Colonic mucosa (tissue), 4 donors: ENCODE measurements around the gene DET1. TPM values are rescaled to one million over a fixed set of nuclear protein-coding genes. Genes with fewer than 3 reads are reported as not detected.

ENCODE experiments used
- DNase-seq: peaks from one replicate; pipeline ENCODE4 v3.0.0-alpha.2; 2020
- H3K27ac ChIP-seq: fragments of 200-600 bp; one replicate; pipeline ENCODE4 v1.8.0; 2021
- H3K27me3 ChIP-seq: fragments of 200-600 bp; one replicate; pipeline ENCODE4 v1.8.0; 2021
- H3K36me3 ChIP-seq: fragments of 200-600 bp; one replicate; pipeline ENCODE4 v1.8.0; 2021
- H3K4me1 ChIP-seq: fragments of 200-600 bp; one replicate; pipeline ENCODE4 v1.8.0; 2021; ENCODE audit warnings: mild to moderate bottlenecking
- H3K4me3 ChIP-seq: fragments of 200-600 bp; one replicate; pipeline ENCODE4 v1.8.0; 2021
- H3K9ac ChIP-seq, 2 donors: one replicate each; pipeline ENCODE4 v1.7.0; 2013; ENCODE audit warnings: control low read depth in 2 of 2, low read depth in 2 of 2, low read length in 2 of 2
- H3K9me3 ChIP-seq: fragments of 200-600 bp; one replicate; pipeline ENCODE4 v1.8.0; 2021
- CTCF ChIP-seq: fragments of 200-600 bp; IDR thresholded peaks from one replicate; pipeline ENCODE4 v1.8.0; 2022; ENCODE audit warnings: antibody characterized with exemption, mild to moderate bottlenecking
- intact Hi-C: fragments of 100-400 bp; cut with DNase I; formaldehyde crosslinking; loops from one replicate; pipeline ENCODE4 v1.14.1; 2022
- total RNA-seq, 2 donors: library from RNA; stranded (reverse); fragmentation: NEBNext Ultra II Directional in 1 of 2; extraction: Animal tissue kit (Norgen Biotek cat#: 25700) in 1 of 2; gene quantifications; one replicate each; pipeline ENCODE4 v1.2.1, GENCODE V29; 2021
- donor health status: healthy.
- donor health status: DM: no; HTN: no; CAD: no.
- donor health status: DM: no; HTN: no; CAD: no.

Gene DET1
- total RNA-seq, 2 donors from 2014 or later = 4.6 to 4.9 TPM

- no peak overlapping the region for H3K9ac ChIP-seq
- no peak for DNase-seq
- intact Hi-C loops = no loop called here
- H3K4me1 ChIP-seq = no peaks in the 10 kb centered on the region
- no peak overlapping the region for H3K27ac ChIP-seq
- no peaks in the 10 kb centered on the region for H3K36me3 ChIP-seq
- TF ChIP-seq CTCF = no peak
- no peaks in the 10 kb centered on the region for H3K27me3 ChIP-seq
- no peak overlapping the region for H3K4me3 ChIP-seq
- H3K9me3 ChIP-seq = no peaks in the 10 kb centered on the region
These were observed 7.5 kb downstream of the DET1 start for GRCh38 chr15:88538972-88539371.

GRCh38 chr15:88537591-88538317 lies 8.7 kb downstream of the DET1 start:
- Histone ChIP-seq H3K9ac (no peak overlapping the region), H3K36me3 (no peaks in the 10 kb centered on the region), H3K27ac (no peak overlapping the region), H3K4me1 (no peaks in the 10 kb centered on the region), H3K9me3 (no peaks in the 10 kb centered on the region), H3K27me3 (no peaks in the 10 kb centered on the region), H3K4me3 (no peak overlapping the region)
- intact Hi-C loops = no loop called here
- DNase-seq = no peak
- TF ChIP-seq CTCF = no peak

- intact Hi-C loops = no loop called here
- Histone ChIP-seq H3K27me3 (no peaks in the 10 kb centered on the region), H3K4me3 (no peak overlapping the region), H3K27ac (no peak overlapping the region), H3K9me3 (no peaks in the 10 kb centered on the region), H3K36me3 (no peaks in the 10 kb centered on the region), H3K9ac (no peak overlapping the region), H3K4me1 (no peaks in the 10 kb centered on the region)
- no peak for TF ChIP-seq CTCF
- no peak for DNase-seq
These were observed 10.7 kb downstream of the DET1 start for GRCh38 chr15:88535607-88536313.

GRCh38 chr15:88535100-88535499 lies 11.4 kb downstream of the DET1 start:
- no peaks in the 10 kb centered on the region for H3K36me3 ChIP-seq
- DNase-seq = no peak
- H3K9me3 ChIP-seq = no peaks in the 10 kb centered on the region
- no peak overlapping the region for H3K4me3 ChIP-seq
- no peak overlapping the region for H3K9ac ChIP-seq
- H3K4me1 ChIP-seq = no peaks in the 10 kb centered on the region
- no peak for TF ChIP-seq CTCF
- intact Hi-C loops = no loop called here
- H3K27ac ChIP-seq = no peak overlapping the region
- H3K27me3 ChIP-seq = no peaks in the 10 kb centered on the region

- Histone ChIP-seq H3K4me3 (no peak overlapping the region), H3K36me3 (no peaks in the 10 kb centered on the region), H3K27me3 (no peaks in the 10 kb centered on the region), H3K9me3 (no peaks in the 10 kb centered on the region), H3K9ac (no peak overlapping the region), H3K27ac (no peak overlapping the region), H3K4me1 (no peaks in the 10 kb centered on the region)
- intact Hi-C loops = no loop called here
- TF ChIP-seq CTCF = no peak
- no peak for DNase-seq
These were observed 13.1 kb downstream of the DET1 start for GRCh38 chr15:88533376-88533775.
